Heart left ventricle (tissue), 16 donors: ENCODE results near the gene MT1M. TPM values are rescaled to one million over a fixed set of nuclear protein-coding genes. Genes with fewer than 3 reads are reported as not detected.
"Not testable (repeated sequence)": the region's sequence is repeated elsewhere in the genome, so short reads cannot be mapped to it uniquely, and the experiment has no call there.

Source experiments
- ATAC-seq, 4 donors: fragments of 200-7000 bp; cut with Tn5 transposase; one replicate each; pipeline ENCODE4 v1.9.1; 2020 to 2022; ENCODE audit warnings: moderate library complexity in 4 of 4, mild to moderate bottlenecking in 3 of 4, moderate number of reproducible peaks in 1 of 4
- DNase-seq, 5 donors: peaks; one replicate each; pipeline ENCODE4 v3.0.0-alpha.2; 2020
- H3K27ac ChIP-seq, 12 donors: fragments of 200-600 bp; sonication (generic) in 4 of 12; one replicate each; pipeline versions ENCODE4 v1.5.0 to v1.8.0; 2016 to 2022; ENCODE audit warnings: mild to moderate bottlenecking in 2 of 12
- H3K27me3 ChIP-seq, 9 donors: fragments of 200-600 bp; sonication (generic) in 2 of 9; one replicate each; pipeline versions ENCODE4 v1.5.1 to v1.8.0; 2016 to 2022; ENCODE audit warnings: mild to moderate bottlenecking in 3 of 9
- H3K36me3 ChIP-seq, 9 donors: fragments of 200-600 bp; sonication (generic) in 2 of 9; one replicate each; pipeline versions ENCODE4 v1.5.0 to v1.8.0; 2018 to 2022; ENCODE audit warnings: mild to moderate bottlenecking in 2 of 9
- H3K4me1 ChIP-seq, 12 donors: fragments of 200-600 bp; sonication (generic) in 4 of 12; one replicate each; pipeline versions ENCODE4 v1.5.0 to v1.8.0; 2016 to 2022; ENCODE audit warnings: mild to moderate bottlenecking in 3 of 12
- H3K4me3 ChIP-seq, 12 donors: fragments of 200-600 bp; sonication (generic) in 4 of 12; one replicate each; pipeline versions ENCODE4 v1.5.0 to v1.8.0; 2017 to 2022; ENCODE audit warnings: mild to moderate bottlenecking in 9 of 12, moderate library complexity in 4 of 12
- H3K9me3 ChIP-seq, 12 donors: fragments of 200-600 bp; sonication (generic) in 4 of 12; one replicate each; pipeline versions ENCODE4 v1.5.0 to v1.8.0; 2016 to 2022; ENCODE audit warnings: mild to moderate bottlenecking in 1 of 12
- CTCF ChIP-seq, 12 donors: fragments of 200-600 bp; sonication (generic) in 4 of 12; IDR thresholded peaks; one replicate each; pipeline versions ENCODE4 v1.5.0 to v1.8.0; 2018 to 2022; ENCODE audit warnings: antibody characterized with exemption in 12 of 12, mild to moderate bottlenecking in 5 of 12
- POLR2A ChIP-seq, 2 donors: fragments of 450-650 bp; IDR thresholded peaks; one replicate each; pipeline ENCODE4 v1.6.1; 2017; ENCODE audit warnings: antibody characterized with exemption in 2 of 2, mild to moderate bottlenecking in 2 of 2, moderate library complexity in 2 of 2
- WGBS, 4 donors: extraction: QIAGEN DNeasy Blood & Tissue Kit in 2 of 4; methylation state at CpG; one replicate each; pipeline versions ENCODE4 v1.1.5 to v1.1.7; 2013 to 2018; 5-methylcytosine and 5-hydroxymethylcytosine counted together
- intact Hi-C, 10 donors: fragments of 100-400 bp; cut with DNase I; formaldehyde crosslinking; loops; one replicate each; pipeline versions ENCODE4 v1.11.1 to v1.14.2; 2022
- polyA plus RNA-seq, 2 donors: library from polyadenylated mRNA; stranded (reverse); fragments of 200-250 nt; gene quantifications; one replicate each; pipeline ENCODE4 v1.2.3, GENCODE V29; 2013
- total RNA-seq, 9 donors: library from RNA; depleted of rRNA in 2 of 9; stranded (reverse); fragments of >200 nt in 2 of 9; fragmentation: NEBNext Ultra II Directional in 3 of 9; extraction: Animal tissue kit (Norgen Biotek cat#: 25700) in 3 of 9; gene quantifications; one replicate each; pipeline versions ENCODE4 v1.1.0 to v1.2.4, GENCODE V29; 2016 to 2023
- donor health status: ischemic (EF 13 %, LVEDD 7.1; RV severe dilation, severe dysfunction).
- donor health status: healthy with polysubstance abuse.
- donor health status: DM: no; HTN: yes; CAD: no.
- donor health status: DM: no; HTN: no; CAD: no.
- donor health status: ischemic (EF 25% LVEDD 6.9; RV normal size, moderate dysfunction).
- donor health status: ischemic (EF 25% LVEDD 5.7; RV mildly dilated, moderate dysfunction).
- donor health status: healthy.
- donor health status: DM: yes; HTN: yes; CAD: no.
- donor health status: ischemic (EF 35%, LVEDD 5.7; RV mildly dilated, moderate dysfunction).
- donor health status: nonischemic (EF 11% LVEDD 7.7; RV severe dilation, severe dysfunction).
- donor health status: DM: yes; HTN: yes; CAD: no.
- donor health status: PGD.
- donor health status: ischemic (EF 29% LVEDD 5.4; RV normal size, mild dysfunction).
- donor health status: nonischemic (EF 23%, LVEDD 6.1; RV moderate dilation, normal function).

MT1M gene
- total and polyA plus RNA-seq, 11 donors: 0.61 to 16.2 (median 7.4) TPM

- ATAC-seq (no peak), DNase-seq (no peak)
- TF ChIP-seq POLR2A (IDR thresholded peaks at IDR 0.05) (no peak), CTCF (IDR thresholded peaks at IDR 0.05) (no peak)
- Histone ChIP-seq H3K4me3 (peak overlapping the region in 2 of 12 donors; percentile 15 to 43), H3K4me1 (peaks cover 0 to 24% (median 11%) of the 10 kb centered on the region in 12 donors), H3K27ac (no peak overlapping the region), H3K27me3 (peaks cover 5 to 80% (median 48%) of the 10 kb centered on the region in 9 donors), H3K9me3 (no peaks in the 10 kb centered on the region), H3K36me3 (no peaks in the 10 kb centered on the region)
- WGBS, 4 donors: 11 to 18% (median 14%) methylated on average over 34 to 48 of the region's 48 CpGs
- intact Hi-C loops: no loop called here
Measured at GRCh38 chr16:56662357-56663354, 30.2 kb downstream of the MT1M start.

GRCh38 chr16:56664506-56664905 is 32.0 kb downstream of the MT1M start:
- ATAC-seq (no peak), DNase-seq (no peak)
- intact Hi-C loops: no loop called here
- H3K36me3 ChIP-seq: no peaks in the 10 kb centered on the region
- no peak overlapping the region for H3K27ac ChIP-seq
- WGBS, 4 donors: 87 to 95% (median 89%) methylated on average over 1 of the region's 1 CpG
- no peaks in the 10 kb centered on the region for H3K9me3 ChIP-seq
- H3K4me3 ChIP-seq: no peak overlapping the region
- peaks cover 9 to 86% (median 54%) of the 10 kb centered on the region in 9 donors for H3K27me3 ChIP-seq
- peaks cover 0 to 24% (median 10%) of the 10 kb centered on the region in 12 donors for H3K4me1 ChIP-seq
- TF ChIP-seq CTCF (IDR thresholded peaks at IDR 0.05) (no peak), POLR2A (IDR thresholded peaks at IDR 0.05) (no peak)

GRCh38 chr16:56665286-56666261 is 33.1 kb downstream of the MT1M start:
- H3K4me1 ChIP-seq: peaks cover 0 to 31% (median 14%) of the 10 kb centered on the region in 12 donors
- intact Hi-C loops: loop anchor here in 1 of 10 donors (5.0 kb wide), 1 partner anchor 37 kb away; no protein-coding TSS in a partner anchor
- not testable (repeated sequence) for H3K9me3 ChIP-seq, ATAC-seq, H3K36me3 ChIP-seq, DNase-seq, H3K27ac ChIP-seq, H3K4me3 ChIP-seq
- WGBS, 4 donors: 72 to 78% (median 75%) methylated on average over 8 of the region's 8 CpGs
- H3K27me3 ChIP-seq: peaks cover 17 to 91% (median 58%) of the 10 kb centered on the region in 9 donors
